ENCODE data around the gene SLMAP. TPM values are rescaled to one million over a fixed set of nuclear protein-coding genes. Genes with fewer than 3 reads are reported as not detected.

SLMAP gene
- polyA plus RNA-seq, 2 of the 4 experiments (the other 2 are of a cell fraction) = 15.2 to 33.1 TPM

- TF ChIP-seq MAZ (IDR thresholded peaks at IDR 0.05; ENCODE audit: borderline replicate concordance, low read depth, low read length) = no peak
- no peak for TF ChIP-seq BCL3 (IDR thresholded peaks at IDR 0.05)
Observed at GRCh38 chr3:57778494-57778893, 22.4 kb downstream of the SLMAP start (continued).

GRCh38 chr3:57779666-57780065 lies 23.6 kb downstream of the SLMAP start:
- Histone ChIP-seq H3K27ac (no peak overlapping the region), H3K4me2 (no peak overlapping the region), H3K4me1 (peaks cover 29% of the 10 kb centered on the region), H3K4me3 (no peak overlapping the region), H3K9me3 (no peaks in the 10 kb centered on the region)
- POLR2A ChIA-PET = no interaction called here
- FAIRE-seq (no peak), DNase-seq (ENCODE audit: low read depth in 1 of 2, low spot score in 1 of 2) (no peak), ATAC-seq (no peak)
- CTCF ChIA-PET = interaction anchor here (3.4 kb wide), 1 partner anchor 11 kb away, joined by 9 read pairs; no protein-coding TSS in a partner anchor
- TF ChIP-seq FOXS1 (CRISPR knock-in tag; IDR thresholded peaks at IDR 0.05) (no peak), ZC3H11A (IDR thresholded peaks at IDR 0.05) (no peak), HOXB13 (CRISPR knock-in tag; IDR thresholded peaks at IDR 0.05; ENCODE audit: low read depth) (no peak), GATA3 (IDR thresholded peaks at IDR 0.05; ENCODE audit: borderline replicate concordance) (no peak), CEBPB (IDR thresholded peaks at IDR 0.05) (no peak), SMC3 (IDR thresholded peaks at IDR 0.05) (no peak), NPAS2 (CRISPR knock-in tag; IDR thresholded peaks at IDR 0.05; ENCODE audit: borderline replicate concordance) (no peak), POLR2A (IDR thresholded peaks at IDR 0.05; ENCODE audit: low read length) (no peak), RNF2 (IDR thresholded peaks at IDR 0.05; ENCODE audit: borderline replicate concordance, low read depth) (no peak), PBX3 (IDR thresholded peaks at IDR 0.05) (no peak)
- 93% methylated on average over 1 of the region's 1 CpG for WGBS (ENCODE audit: missing lambda C conversion rate)

- TF ChIP-seq JUNB (IDR thresholded peaks at IDR 0.05) (no peak), ZSCAN20 (CRISPR knock-in tag; IDR thresholded peaks at IDR 0.05) (no peak), ELK1 (IDR thresholded peaks at IDR 0.05; ENCODE audit: low read depth, low read length) (no peak), EP300 (IDR thresholded peaks at IDR 0.05) (no peak), E2F6 (IDR thresholded peaks at IDR 0.05; ENCODE audit: borderline replicate concordance, low read depth) (no peak), RNF2 (IDR thresholded peaks at IDR 0.05; ENCODE audit: borderline replicate concordance, low read depth) (no peak)
- CTCF ChIA-PET = interaction anchor here (3.4 kb wide), 1 partner anchor 15 kb away, joined by 9 read pairs; no protein-coding TSS in a partner anchor
- Histone ChIP-seq H3K4me1 (peaks cover 35% of the 10 kb centered on the region), H3K27ac (peak overlapping the region in 1 of 2 experiments; percentile 24; a peak in 2 of 6 replicates), H3K9me3 (no peaks in the 10 kb centered on the region), H3K4me3 (no peak overlapping the region), H3K4me2 (peak overlapping the region; percentile 72)
- WGBS (ENCODE audit: missing lambda C conversion rate) = 55% methylated on average over 6 of the region's 6 CpGs
- FAIRE-seq (no peak), DNase-seq (ENCODE audit: low read depth in 1 of 2, low spot score in 1 of 2) (peak in 1 of 2 experiments; percentile 25), ATAC-seq (peak in 1 of 2 experiments; percentile 66; a peak in 3 of 6 replicates)
- POLR2A ChIA-PET = no interaction called here
Observed at GRCh38 chr3:57783186-57784088, 27.3 kb downstream of the SLMAP start.
